Panc1 (cell line): ENCODE measurements around the gene ITPA. TPM values are rescaled to one million over a fixed set of nuclear protein-coding genes. Genes with fewer than 3 reads are reported as not detected.

Experiments used
- ATAC-seq: fragments of 200-7000 bp; cut with Tn5 transposase; 2 replicates; pipeline ENCODE4 v1.9.1; 2020; ENCODE audit warnings: mild to moderate bottlenecking, moderate library complexity
- BruUV-seq: library from RNA; stranded (reverse); fragments of 400-500 nt; replicated peaks from 2 replicates; lab custom pipeline; 2021; lab: Mats Ljungman, UMichigan
- CTCF ChIA-PET: fragments of 300-600 bp; sonication (Branson Sonifier 250); formaldehyde crosslinking; loops from one replicate; lab custom pipeline; 2022; ENCODE audit warnings: antibody characterized with exemption; lab: Charles Lee
- POLR2A ChIA-PET: fragments of 300-600 bp; sonication (Branson Sonifier 250); formaldehyde crosslinking; loops from one replicate; lab custom pipeline; 2022; ENCODE audit warnings: antibody characterized with exemption; lab: Charles Lee
- DNase-seq: peaks from one replicate; pipeline ENCODE4 v3.0.0-alpha.2; 2010; ENCODE audit warnings: low read depth, low spot score
- H3K27ac ChIP-seq: 2 replicates; pipeline ENCODE4 v1.5.1; 2011; ENCODE audit warnings: mild to moderate bottlenecking, low read length, inconsistent platforms
- H3K27me3 ChIP-seq: fragments of 200-500 bp; sonication (Bioruptor generic); 2 replicates; pipeline ENCODE4 v1.6.0; 2014; ENCODE audit warnings: low read length, inconsistent platforms; ENCODE audit not compliant: control insufficient read depth, insufficient read depth
- H3K36me3 ChIP-seq: fragments of 200-500 bp; sonication (Bioruptor generic); 2 replicates; pipeline ENCODE4 v1.5.1; 2014; ENCODE audit warnings: inconsistent platforms, mild to moderate bottlenecking, low read length, moderate library complexity; ENCODE audit not compliant: control insufficient read depth, insufficient read depth
- H3K4me1 ChIP-seq: 2 replicates; pipeline ENCODE4 v1.5.1; 2011; ENCODE audit warnings: inconsistent platforms, mild to moderate bottlenecking, low read length, moderate library complexity; ENCODE audit not compliant: control insufficient read depth, insufficient read depth
- H3K4me3 ChIP-seq, 2 experiments: 2 replicates each; pipeline ENCODE4 v1.5.1; 2011 to 2012; ENCODE audit warnings: low read depth in 2 of 2, low read length in 2 of 2, mild to moderate bottlenecking in 2 of 2, inconsistent platforms in 1 of 2, moderate library complexity in 1 of 2
- H3K9me3 ChIP-seq: fragments of 200-500 bp; sonication (Bioruptor generic); 2 replicates; pipeline ENCODE4 v1.5.1; 2014; ENCODE audit warnings: low read depth, mild to moderate bottlenecking, inconsistent platforms, low read length, moderate library complexity; ENCODE audit not compliant: control insufficient read depth, insufficient read depth
- POLR2AphosphoS5 ChIP-seq: IDR thresholded peaks from 2 replicates; pipeline ENCODE4 v1.6.1; 2012; ENCODE audit warnings: mild to moderate bottlenecking, low read depth, low read length, moderate library complexity
- SIN3A ChIP-seq: IDR thresholded peaks from 2 replicates; pipeline ENCODE4 v1.6.1; 2012; ENCODE audit warnings: low read depth, mild to moderate bottlenecking, low read length, moderate library complexity, borderline replicate concordance; ENCODE audit not compliant: insufficient read depth
- TCF7L2 ChIP-seq: IDR thresholded peaks from 2 replicates; pipeline ENCODE4 v1.6.1; 2011; ENCODE audit warnings: mild to moderate bottlenecking, low read depth, low read length, inconsistent platforms
- in situ Hi-C: cut with HindIII; loops from 2 replicates; pipeline ENCODE4 v1.10.0; 2016; ENCODE audit warnings: low sequenced_read_pairs, low pct_unique_long_range_greater_than_20kb
- intact Hi-C: fragments of 100-400 bp; cut with micrococcal nuclease; formaldehyde crosslinking; loops from one replicate; pipeline ENCODE4 v1.10.0; 2022; ENCODE audit not compliant: unreplicated experiment
- total RNA-seq: library from RNA; stranded (reverse); gene quantifications from one replicate; pipeline ENCODE4 v1.2.1, GENCODE V29; 2021; ENCODE audit not compliant: unreplicated experiment
- TF ChIP-seq, protein P1 (sequence below), 2 experiments: IDR thresholded peaks; 2 replicates each; pipeline ENCODE4 v1.6.1; 2011 to 2012; ENCODE audit warnings: low read depth in 2 of 2, control low read depth in 1 of 2, low read length in 1 of 2, mild to moderate bottlenecking in 1 of 2, moderate library complexity in 1 of 2; ENCODE audit not compliant: insufficient read depth in 1 of 2
- TF ChIP-seq, protein P2 (sequence below): fragments of 450-650 bp; IDR thresholded peaks from 2 replicates; pipeline ENCODE4 v1.5.1; 2017; ENCODE audit warnings: mild to moderate bottlenecking

ITPA gene
- total RNA-seq, 1 experiment from 2014 or later, result 107 TPM

DNA sequence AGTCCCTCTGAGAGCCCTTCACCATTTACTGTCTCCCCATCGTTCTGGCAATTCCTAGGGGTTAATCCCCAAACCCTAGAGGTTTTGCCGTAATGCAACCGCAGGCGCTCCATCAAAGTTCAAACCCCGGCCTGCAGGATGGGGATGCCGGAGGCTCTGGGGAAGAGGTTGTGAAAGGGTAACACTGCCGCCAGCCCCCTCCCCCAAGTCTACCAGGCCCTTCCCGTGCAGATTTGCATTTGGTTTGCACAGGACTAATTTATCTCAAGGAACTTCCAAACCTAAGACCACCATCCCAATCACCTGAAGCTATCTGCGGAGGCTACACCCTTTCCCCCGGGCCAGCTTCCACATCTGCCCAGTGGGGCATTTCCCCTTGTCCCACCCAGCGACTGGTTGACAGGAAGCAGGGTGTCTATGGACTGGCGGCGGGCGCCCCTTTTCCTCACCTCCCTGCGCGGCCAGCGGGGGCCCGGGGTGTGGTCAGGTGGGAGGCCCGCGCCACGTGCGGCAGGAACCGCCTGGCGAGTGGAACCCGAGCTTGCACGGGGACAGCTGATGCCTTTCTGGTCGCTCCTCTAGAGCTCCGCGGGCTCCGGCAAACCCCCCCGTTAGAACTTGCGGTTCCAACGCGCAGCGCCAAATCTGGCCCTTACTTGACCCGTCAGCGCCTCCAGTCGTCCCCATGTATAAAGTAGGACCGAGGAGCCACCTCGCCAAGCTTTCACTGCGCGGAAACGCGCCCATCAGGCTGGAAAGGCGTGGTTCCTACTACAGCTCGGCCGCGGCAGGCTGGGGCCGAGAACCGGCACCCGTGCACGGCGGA is 39.1 kb downstream of the ITPA start:
- peak overlapping the region; percentile 22 to 47 for H3K4me3 ChIP-seq
- POLR2A ChIA-PET, result no interaction called here

DNA sequence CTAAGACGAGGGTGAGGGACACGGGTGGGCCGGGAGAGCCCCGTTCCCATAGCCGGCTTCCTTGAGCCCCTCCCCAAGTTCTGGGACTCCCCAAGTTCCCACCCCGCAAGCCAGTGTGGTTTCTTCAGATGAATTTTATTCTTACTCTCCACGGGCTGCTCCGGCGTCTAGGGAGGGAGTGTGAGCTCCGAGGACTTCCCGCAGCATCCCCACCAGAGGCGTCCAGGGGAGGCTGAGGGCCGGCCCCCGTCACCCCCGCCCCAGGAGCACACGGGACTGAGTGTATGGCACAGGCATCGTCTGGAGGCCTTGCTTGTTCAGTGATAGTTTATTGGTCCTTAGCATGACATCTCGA is 39.7 kb downstream of the ITPA start:
- ChIA-PET POLR2A (no interaction called here), CTCF (interaction anchor here (0.6 to 1.1 kb wide), 3 partner anchors 21 to 51 kb away, joined by 3 read pairs; no protein-coding TSS in a partner anchor)
- intact Hi-C loops, result no loop called here
- H3K4me1 ChIP-seq, result peaks cover 21% of the 10 kb centered on the region
- no peaks in the 10 kb centered on the region for H3K9me3 ChIP-seq
- peak overlapping the region; percentile 60; the same call in 1 of the 2 replicates for H3K27ac ChIP-seq
- TF ChIP-seq SIN3A (no peak), TCF7L2 (no peak), POLR2AphosphoS5 (no peak)
- TF ChIP-seq, protein P1, sequence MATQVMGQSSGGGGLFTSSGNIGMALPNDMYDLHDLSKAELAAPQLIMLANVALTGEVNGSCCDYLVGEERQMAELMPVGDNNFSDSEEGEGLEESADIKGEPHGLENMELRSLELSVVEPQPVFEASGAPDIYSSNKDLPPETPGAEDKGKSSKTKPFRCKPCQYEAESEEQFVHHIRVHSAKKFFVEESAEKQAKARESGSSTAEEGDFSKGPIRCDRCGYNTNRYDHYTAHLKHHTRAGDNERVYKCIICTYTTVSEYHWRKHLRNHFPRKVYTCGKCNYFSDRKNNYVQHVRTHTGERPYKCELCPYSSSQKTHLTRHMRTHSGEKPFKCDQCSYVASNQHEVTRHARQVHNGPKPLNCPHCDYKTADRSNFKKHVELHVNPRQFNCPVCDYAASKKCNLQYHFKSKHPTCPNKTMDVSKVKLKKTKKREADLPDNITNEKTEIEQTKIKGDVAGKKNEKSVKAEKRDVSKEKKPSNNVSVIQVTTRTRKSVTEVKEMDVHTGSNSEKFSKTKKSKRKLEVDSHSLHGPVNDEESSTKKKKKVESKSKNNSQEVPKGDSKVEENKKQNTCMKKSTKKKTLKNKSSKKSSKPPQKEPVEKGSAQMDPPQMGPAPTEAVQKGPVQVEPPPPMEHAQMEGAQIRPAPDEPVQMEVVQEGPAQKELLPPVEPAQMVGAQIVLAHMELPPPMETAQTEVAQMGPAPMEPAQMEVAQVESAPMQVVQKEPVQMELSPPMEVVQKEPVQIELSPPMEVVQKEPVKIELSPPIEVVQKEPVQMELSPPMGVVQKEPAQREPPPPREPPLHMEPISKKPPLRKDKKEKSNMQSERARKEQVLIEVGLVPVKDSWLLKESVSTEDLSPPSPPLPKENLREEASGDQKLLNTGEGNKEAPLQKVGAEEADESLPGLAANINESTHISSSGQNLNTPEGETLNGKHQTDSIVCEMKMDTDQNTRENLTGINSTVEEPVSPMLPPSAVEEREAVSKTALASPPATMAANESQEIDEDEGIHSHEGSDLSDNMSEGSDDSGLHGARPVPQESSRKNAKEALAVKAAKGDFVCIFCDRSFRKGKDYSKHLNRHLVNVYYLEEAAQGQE (IDR thresholded peaks at IDR 0.05; ENCODE audit: insufficient read depth in 1 of 2, low read depth in 2 of 2, low read length in 1 of 2), result no peak
- TF ChIP-seq, protein P2, sequence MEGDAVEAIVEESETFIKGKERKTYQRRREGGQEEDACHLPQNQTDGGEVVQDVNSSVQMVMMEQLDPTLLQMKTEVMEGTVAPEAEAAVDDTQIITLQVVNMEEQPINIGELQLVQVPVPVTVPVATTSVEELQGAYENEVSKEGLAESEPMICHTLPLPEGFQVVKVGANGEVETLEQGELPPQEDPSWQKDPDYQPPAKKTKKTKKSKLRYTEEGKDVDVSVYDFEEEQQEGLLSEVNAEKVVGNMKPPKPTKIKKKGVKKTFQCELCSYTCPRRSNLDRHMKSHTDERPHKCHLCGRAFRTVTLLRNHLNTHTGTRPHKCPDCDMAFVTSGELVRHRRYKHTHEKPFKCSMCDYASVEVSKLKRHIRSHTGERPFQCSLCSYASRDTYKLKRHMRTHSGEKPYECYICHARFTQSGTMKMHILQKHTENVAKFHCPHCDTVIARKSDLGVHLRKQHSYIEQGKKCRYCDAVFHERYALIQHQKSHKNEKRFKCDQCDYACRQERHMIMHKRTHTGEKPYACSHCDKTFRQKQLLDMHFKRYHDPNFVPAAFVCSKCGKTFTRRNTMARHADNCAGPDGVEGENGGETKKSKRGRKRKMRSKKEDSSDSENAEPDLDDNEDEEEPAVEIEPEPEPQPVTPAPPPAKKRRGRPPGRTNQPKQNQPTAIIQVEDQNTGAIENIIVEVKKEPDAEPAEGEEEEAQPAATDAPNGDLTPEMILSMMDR, result no peak
- no peaks in the 10 kb centered on the region for H3K36me3 ChIP-seq
- in situ Hi-C loops, result no loop called here
- DNase-seq (no peak), ATAC-seq (peak; percentile 32)
- BruUV-seq, result no TSS peak
- H3K27me3 ChIP-seq, result no peaks in the 10 kb centered on the region
- H3K4me3 ChIP-seq, result peak overlapping the region; percentile 22 to 47

More for the DNA sequence above, 39.1 kb downstream of the ITPA start:
- no peaks in the 10 kb centered on the region for H3K9me3 ChIP-seq
- H3K36me3 ChIP-seq, result no peaks in the 10 kb centered on the region
- in situ Hi-C loops (no loop called here), intact Hi-C loops (no loop called here)
- no peaks in the 10 kb centered on the region for H3K27me3 ChIP-seq
- peaks cover 21% of the 10 kb centered on the region for H3K4me1 ChIP-seq
- no TSS peak for BruUV-seq
- peak overlapping the region; percentile 60; the same call in 1 of the 2 replicates for H3K27ac ChIP-seq
- peak; percentile 88 for ATAC-seq
- no peak for DNase-seq
- CTCF ChIA-PET, result interaction anchor here (0.5 to 1.1 kb wide), 4 partner anchors 20 to 80 kb away, joined by 3 to 11 read pairs (median 4); no protein-coding TSS in a partner anchor
- TF ChIP-seq, protein P2, result no peak; the same call in 1 of the 2 replicates
- no peak; the same call in 1 of the 2 replicates for TF ChIP-seq POLR2AphosphoS5
- no peak for TF ChIP-seq TCF7L2
- no peak for TF ChIP-seq SIN3A
- TF ChIP-seq, protein P1 (IDR thresholded peaks at IDR 0.05; ENCODE audit: insufficient read depth in 1 of 2, low read depth in 2 of 2, low read length in 1 of 2), result no peak
